ENCODE results near the gene CLDN20.

Gene CLDN20

GRCh38 chr6:155265843-155266535 is 2.2 kb downstream of the CLDN20 start:
- in situ Hi-C loops (cut with HindIII; ENCODE audit: low sequenced_read_pairs) = loop anchor here (25.0 kb wide), 1 partner anchor 329 kb away; no protein-coding TSS in a partner anchor

DNA sequence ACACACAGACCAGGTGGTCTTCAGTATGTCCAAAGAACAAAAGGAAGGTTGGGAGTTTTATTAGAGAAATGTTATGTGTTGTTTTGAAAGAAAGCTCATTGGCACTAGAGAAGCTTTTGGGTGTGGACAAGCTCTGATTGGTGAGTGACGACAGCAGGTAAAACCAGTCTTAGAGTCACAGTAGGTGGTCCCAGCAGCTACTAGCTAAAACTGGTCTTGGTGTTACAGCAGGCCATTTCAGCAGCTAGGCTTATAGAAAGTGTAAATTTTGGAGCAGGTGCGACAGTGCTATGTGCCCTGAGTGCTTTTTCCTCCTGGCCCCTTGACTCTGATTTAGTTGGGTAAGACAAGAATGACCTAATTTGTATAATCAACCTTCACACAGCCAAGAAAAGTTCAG is 3.6 kb downstream of the CLDN20 start:
- in situ Hi-C loops (cut with HindIII; ENCODE audit: low sequenced_read_pairs) = loop anchor here (25.0 kb wide), 1 partner anchor 330 kb away; no protein-coding TSS in a partner anchor

GRCh38 chr6:155268088-155268867 is 4.5 kb downstream of the CLDN20 start:
- in situ Hi-C loops (cut with HindIII; ENCODE audit: low sequenced_read_pairs) = loop anchor here (25.0 kb wide), 1 partner anchor 331 kb away; no protein-coding TSS in a partner anchor

GRCh38 chr6:155269765-155270164 is 6.0 kb downstream of the CLDN20 start:
- in situ Hi-C loops (cut with HindIII; ENCODE audit: low sequenced_read_pairs) = loop anchor here (25.0 kb wide), 1 partner anchor 332 kb away; no protein-coding TSS in a partner anchor

GRCh38 chr6:155270561-155271091 is 6.8 kb downstream of the CLDN20 start:
- in situ Hi-C loops (cut with HindIII; ENCODE audit: low sequenced_read_pairs) = loop anchor here (25.0 kb wide), 1 partner anchor 333 kb away; no protein-coding TSS in a partner anchor

DNA sequence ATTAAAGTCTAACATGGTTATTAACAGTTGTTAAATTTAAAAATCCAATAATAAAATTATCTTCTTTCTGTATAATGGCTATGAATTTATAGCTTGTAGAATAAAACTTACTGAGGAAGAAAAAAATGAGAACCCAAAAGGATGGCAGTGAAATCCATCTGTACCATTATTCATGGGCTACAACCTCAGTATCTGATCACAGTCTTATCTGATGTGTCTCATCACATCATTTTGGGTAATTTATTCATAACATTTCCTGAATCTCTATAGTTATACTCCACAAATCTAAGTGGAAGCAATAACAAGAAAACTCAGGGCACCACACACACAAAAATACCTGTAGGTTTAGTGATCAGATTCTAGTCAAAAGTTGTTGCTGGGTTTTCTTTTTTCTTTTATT is 7.3 kb downstream of the CLDN20 start:
- in situ Hi-C loops (cut with HindIII; ENCODE audit: low sequenced_read_pairs) = loop anchor here (25.0 kb wide), 1 partner anchor 334 kb away; no protein-coding TSS in a partner anchor

GRCh38 chr6:155272353-155273232 is 8.8 kb downstream of the CLDN20 start:
- in situ Hi-C loops (cut with HindIII; ENCODE audit: low sequenced_read_pairs) = loop anchor here (25.0 kb wide), 1 partner anchor 335 kb away; no protein-coding TSS in a partner anchor

- in situ Hi-C loops (cut with HindIII; ENCODE audit: low sequenced_read_pairs) = loop anchor here (25.0 kb wide), 1 partner anchor 336 kb away; no protein-coding TSS in a partner anchor
Observed at GRCh38 chr6:155273431-155273830, 9.6 kb downstream of the CLDN20 start.

DNA sequence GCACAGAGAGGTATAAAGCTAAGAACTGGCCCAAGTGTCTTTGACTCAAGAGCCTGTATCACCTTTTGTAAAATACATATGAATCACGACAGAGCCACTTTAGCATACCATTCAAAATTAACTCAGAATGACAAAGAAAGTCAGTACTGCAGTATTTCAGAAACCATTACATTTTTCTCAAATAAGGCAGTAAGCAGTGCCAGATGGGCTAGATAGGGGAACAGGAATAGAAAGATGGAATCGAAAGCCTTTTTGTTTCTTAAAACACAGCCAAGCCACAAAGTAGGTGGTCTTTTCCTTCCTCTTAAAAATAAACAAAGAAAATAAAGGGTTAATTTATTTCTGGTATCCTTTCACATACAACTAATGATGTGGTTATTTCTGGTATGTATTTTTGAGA is 10.3 kb downstream of the CLDN20 start:
- in situ Hi-C loops (cut with HindIII; ENCODE audit: low sequenced_read_pairs) = loop anchor here (25.0 kb wide), 1 partner anchor 337 kb away; no protein-coding TSS in a partner anchor

DNA sequence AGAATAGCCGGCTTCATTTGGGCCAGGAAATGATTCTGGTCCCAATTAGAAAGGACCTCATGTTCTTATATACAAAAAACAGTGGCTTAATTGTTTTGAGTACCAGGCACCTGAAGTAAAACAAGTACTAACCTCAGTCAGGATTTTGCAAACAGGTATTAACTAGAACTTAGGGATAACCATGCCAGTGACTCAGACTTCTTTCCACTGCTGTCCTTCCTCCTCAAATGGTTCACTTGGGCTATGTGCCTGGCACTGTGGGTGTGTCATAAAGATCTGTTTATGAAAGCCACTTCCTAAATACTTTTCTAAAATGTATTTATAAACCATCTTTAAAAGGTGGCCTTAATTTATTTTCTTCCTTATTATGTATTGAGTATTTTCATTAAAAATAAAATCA is 10.7 kb downstream of the CLDN20 start:
- in situ Hi-C loops (cut with HindIII; ENCODE audit: low sequenced_read_pairs) = loop anchor here (25.0 kb wide), 1 partner anchor 337 kb away; no protein-coding TSS in a partner anchor

GRCh38 chr6:155275808-155276480 is 12.1 kb downstream of the CLDN20 start:
- in situ Hi-C loops (cut with HindIII; ENCODE audit: low sequenced_read_pairs) = no loop called here

- in situ Hi-C loops (cut with HindIII; ENCODE audit: low sequenced_read_pairs) = no loop called here
Observed at GRCh38 chr6:155276638-155277037, 12.8 kb downstream of the CLDN20 start.

DNA sequence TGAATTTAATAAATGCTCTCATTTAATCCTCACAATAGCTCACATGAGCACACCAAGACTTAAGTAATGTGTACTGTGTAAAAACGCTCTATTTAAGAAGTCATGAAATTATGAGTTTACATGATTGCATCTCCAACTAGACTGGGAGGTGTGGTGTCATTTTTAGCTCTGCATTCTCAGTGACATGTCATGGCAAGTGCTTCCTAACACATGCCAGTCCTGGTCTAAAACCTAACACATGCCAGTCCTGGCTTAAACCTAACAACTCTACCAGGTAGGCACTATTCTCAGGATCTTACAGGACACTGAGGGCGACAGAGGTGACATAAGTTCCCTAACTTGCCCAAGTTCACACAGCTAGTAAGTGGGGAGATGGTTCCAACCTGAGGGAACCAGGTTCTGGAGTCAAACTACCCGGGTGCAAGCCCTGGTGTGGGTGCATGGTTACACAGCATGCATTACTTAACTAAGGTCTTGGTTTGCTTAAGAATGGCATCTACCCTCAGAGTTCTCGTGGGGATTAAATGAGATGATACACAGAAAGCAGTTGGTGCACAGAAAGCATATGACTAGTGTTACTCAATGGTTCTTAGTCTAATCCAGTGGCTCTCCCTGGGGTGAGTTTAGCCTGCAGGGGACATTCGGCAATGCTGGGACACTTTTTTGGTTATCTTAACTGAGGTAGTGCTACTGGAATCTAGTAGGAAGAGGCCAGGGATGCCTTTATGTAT is 14.7 kb downstream of the CLDN20 start:
- in situ Hi-C loops (cut with HindIII; ENCODE audit: low sequenced_read_pairs) = no loop called here

DNA sequence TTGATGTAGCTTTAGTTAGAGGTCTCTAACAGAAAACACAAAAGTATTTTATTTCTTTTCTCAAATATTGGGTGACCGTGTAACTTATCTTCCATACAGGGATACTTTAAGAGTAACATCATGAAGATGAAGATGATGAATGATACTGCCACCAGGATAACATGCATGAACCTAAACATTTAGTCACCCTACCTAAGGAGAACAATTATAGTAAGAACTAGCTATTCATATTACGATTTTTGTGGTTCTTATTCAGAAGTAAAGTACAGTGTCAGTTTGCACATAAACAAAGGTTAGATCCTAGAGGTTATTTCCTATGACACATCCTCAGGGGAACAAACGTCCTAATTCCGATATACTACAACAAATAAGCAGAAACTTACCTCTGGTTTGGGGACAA is 21.0 kb downstream of the CLDN20 start:
- in situ Hi-C loops (cut with HindIII; ENCODE audit: low sequenced_read_pairs) = no loop called here

GRCh38 chr6:155287762-155288161 is 23.9 kb downstream of the CLDN20 start:
- in situ Hi-C loops (cut with HindIII; ENCODE audit: low sequenced_read_pairs) = no loop called here

DNA sequence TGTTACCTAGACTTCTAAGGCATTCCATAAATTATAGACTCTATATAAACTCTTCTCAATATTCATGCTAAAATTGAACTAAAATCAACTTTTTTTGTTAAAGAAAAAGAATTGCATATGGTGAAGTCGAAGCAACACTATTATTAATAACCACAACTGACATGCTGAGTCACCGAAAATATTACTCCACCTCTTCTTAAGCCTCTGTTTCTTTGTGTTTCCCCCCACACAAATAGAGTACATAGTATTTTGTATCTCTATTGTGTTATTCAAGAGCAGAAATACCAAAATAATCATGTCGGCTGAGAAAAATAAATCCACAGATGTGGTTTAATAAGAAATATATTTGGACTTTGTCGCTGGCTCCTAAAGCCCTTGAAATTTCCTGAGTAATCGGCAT is 26.7 kb downstream of the CLDN20 start:
- in situ Hi-C loops (cut with HindIII; ENCODE audit: low sequenced_read_pairs) = no loop called here

- in situ Hi-C loops (cut with HindIII; ENCODE audit: low sequenced_read_pairs) = no loop called here
Observed at GRCh38 chr6:155291291-155291690, 27.5 kb downstream of the CLDN20 start.

GRCh38 chr6:155292711-155293110 is 28.9 kb downstream of the CLDN20 start:
- in situ Hi-C loops (cut with HindIII; ENCODE audit: low sequenced_read_pairs) = no loop called here

- in situ Hi-C loops (cut with HindIII; ENCODE audit: low sequenced_read_pairs) = no loop called here
Observed at GRCh38 chr6:155297669-155298068, 33.9 kb downstream of the CLDN20 start.

Data from endothelial cell of hepatic sinusoid (primary cell).